Prostate gland (tissue), 2 donors: ENCODE data around the gene CRK. TPM values are rescaled to one million over a fixed set of nuclear protein-coding genes. Genes with fewer than 3 reads are reported as not detected.
A peak's percentile ranks its signal among the peaks of the same experiment; 100 is the strongest.

Source experiments
- DNase-seq: peaks from one replicate; pipeline ENCODE4 v3.0.0-alpha.2; 2019; ENCODE audit warnings: low spot score
- H3K27ac ChIP-seq, 2 donors: fragments of 200-600 bp; sonication (generic); 2 replicates each; pipeline ENCODE4 v1.5.1; 2017 to 2019
- H3K27me3 ChIP-seq: fragments of 200-600 bp; sonication (generic); replicated peaks from 2 replicates; pipeline ENCODE4 v1.5.1; 2019; ENCODE audit not compliant: insufficient read depth
- H3K36me3 ChIP-seq, 2 donors: fragments of 200-600 bp; sonication (generic); 1 replicate in 1 of 2; 2 replicates in 1 of 2; pipeline versions ENCODE4 v1.5.1 to v1.8.1; 2017 to 2019
- H3K4me1 ChIP-seq: fragments of 200-600 bp; sonication (generic); replicated peaks from 2 replicates; pipeline ENCODE4 v1.5.1; 2019
- H3K4me3 ChIP-seq, 2 donors: fragments of 200-600 bp; sonication (generic); 2 replicates each; pipeline ENCODE4 v1.5.1; 2017 to 2019
- H3K9me3 ChIP-seq: fragments of 200-600 bp; sonication (generic); 2 replicates; pipeline ENCODE4 v1.5.1; 2017
- CTCF ChIP-seq, 4 experiments: fragments of 200-600 bp in 2 of 4; fragments of 450-650 bp in 2 of 4; sonication (generic) in 2 of 4; IDR thresholded peaks; 1 replicate in 3 of 4; 2 replicates in 1 of 4; pipeline ENCODE4 v1.5.1; 2016 to 2019; ENCODE audit warnings: antibody characterized with exemption in 4 of 4, mild to moderate bottlenecking in 2 of 4, moderate library complexity in 2 of 4
- POLR2A ChIP-seq: fragments of 450-650 bp; IDR thresholded peaks from one replicate; pipeline ENCODE4 v1.6.1; 2016; ENCODE audit warnings: antibody characterized with exemption, mild to moderate bottlenecking
- POLR2AphosphoS5 ChIP-seq: sonication (generic); formaldehyde crosslinking; IDR thresholded peaks from one replicate; pipeline ENCODE4 v1.6.1; 2017; ENCODE audit warnings: antibody characterized with exemption
- WGBS: methylation state at CpG from one replicate; pipeline ENCODE4 v1.1.5; 2018; 5-methylcytosine and 5-hydroxymethylcytosine counted together
- intact Hi-C: fragments of 100-400 bp; cut with DNase I; formaldehyde crosslinking; loops from one replicate; pipeline ENCODE4 v1.14.2; 2022
- total RNA-seq, 2 donors: library from RNA; depleted of rRNA; stranded (reverse); fragments of >200 nt; gene quantifications; one replicate each; pipeline ENCODE4 v1.1.0, GENCODE V29; 2016

Gene CRK
- total RNA-seq, 2 donors from 2014 or later: 52.6 to 77.7 TPM

- Histone ChIP-seq H3K9me3 (no peaks in the 10 kb centered on the region), H3K36me3 (no peaks in the 10 kb centered on the region), H3K4me1 (no peaks in the 10 kb centered on the region), H3K27me3 (no peaks in the 10 kb centered on the region), H3K4me3 (no peak overlapping the region), H3K27ac (no peak overlapping the region)
- TF ChIP-seq POLR2AphosphoS5 (no peak), CTCF (IDR thresholded peaks at IDR 0.05) (no peak)
- 94% methylated on average over 5 of the region's 5 CpGs for WGBS
- intact Hi-C loops: no loop called here
- DNase-seq: no peak
Observed at GRCh38 chr17:1416414-1416813, 39.6 kb downstream of the CRK start.

GRCh38 chr17:1414634-1415033 is 41.4 kb downstream of the CRK start:
- Histone ChIP-seq H3K27me3 (no peaks in the 10 kb centered on the region), H3K9me3 (no peaks in the 10 kb centered on the region), H3K4me3 (no peak overlapping the region), H3K36me3 (no peaks in the 10 kb centered on the region), H3K4me1 (no peaks in the 10 kb centered on the region), H3K27ac (no peak overlapping the region)
- no peak for DNase-seq
- 79% methylated on average over 10 of the region's 10 CpGs for WGBS
- intact Hi-C loops: no loop called here
- TF ChIP-seq POLR2AphosphoS5 (no peak), CTCF (IDR thresholded peaks at IDR 0.05) (no peak), POLR2A (no peak)

GRCh38 chr17:1414001-1414574 is 41.9 kb downstream of the CRK start:
- H3K4me1 ChIP-seq: no peaks in the 10 kb centered on the region
- no peak overlapping the region for H3K27ac ChIP-seq
- H3K9me3 ChIP-seq: no peaks in the 10 kb centered on the region
- intact Hi-C loops: no loop called here
- no peak for TF ChIP-seq POLR2A
- TF ChIP-seq POLR2AphosphoS5: no peak
- TF ChIP-seq CTCF (IDR thresholded peaks at IDR 0.05): no peak
- 93% methylated on average over 9 of the region's 9 CpGs for WGBS
- DNase-seq: no peak
- H3K36me3 ChIP-seq: no peaks in the 10 kb centered on the region
- H3K4me3 ChIP-seq: no peak overlapping the region
- no peaks in the 10 kb centered on the region for H3K27me3 ChIP-seq

- no peak overlapping the region for H3K4me3 ChIP-seq
- no peak overlapping the region for H3K27ac ChIP-seq
- H3K36me3 ChIP-seq: no peaks in the 10 kb centered on the region
- peak; percentile 7 for DNase-seq
- H3K27me3 ChIP-seq: no peaks in the 10 kb centered on the region
- intact Hi-C loops: no loop called here
- H3K9me3 ChIP-seq: no peaks in the 10 kb centered on the region
- 60% methylated on average over 6 of the region's 6 CpGs for WGBS
- no peaks in the 10 kb centered on the region for H3K4me1 ChIP-seq
- TF ChIP-seq POLR2A: no peak
- no peak for TF ChIP-seq POLR2AphosphoS5
- no peak for TF ChIP-seq CTCF (IDR thresholded peaks at IDR 0.05)
Observed at GRCh38 chr17:1413281-1413791, 42.7 kb downstream of the CRK start.
